Jurkat, Clone E6-1 (cell line): Measurements from ENCODE around the gene EGFR.

ENCODE experiments used
- DNase-seq: peaks from one replicate; pipeline ENCODE4 v3.0.0-alpha.2; 2011; ENCODE audit warnings: low read depth, low spot score
- H3K4me3 ChIP-seq: 2 replicates; pipeline ENCODE4 v1.5.1; 2011; ENCODE audit warnings: mild to moderate bottlenecking, low read length, control low read depth, moderate library complexity

Gene EGFR

GRCh38 chr7:55056068-55056467, 37.3 kb downstream of the EGFR start:
- no peak overlapping the region for H3K4me3 ChIP-seq

GRCh38 chr7:55056577-55057480, 38.0 kb downstream of the EGFR start:
- no peak overlapping the region for H3K4me3 ChIP-seq

More at GRCh38 chr7:55056068-55056467, 37.3 kb downstream of the EGFR start:
- no peak for DNase-seq

GRCh38 chr7:55058314-55058713, 39.5 kb downstream of the EGFR start:
- H3K4me3 ChIP-seq = no peak overlapping the region
- no peak for DNase-seq

More at GRCh38 chr7:55056577-55057480, 38.0 kb downstream of the EGFR start:
- DNase-seq = no peak

GRCh38 chr7:55059021-55059420, 40.2 kb downstream of the EGFR start:
- no peak overlapping the region for H3K4me3 ChIP-seq
- DNase-seq = no peak

- DNase-seq = no peak
- H3K4me3 ChIP-seq = no peak overlapping the region
Observed at GRCh38 chr7:55060085-55060484, 41.3 kb downstream of the EGFR start.

GRCh38 chr7:55060636-55061022, 41.8 kb downstream of the EGFR start:
- no peak overlapping the region for H3K4me3 ChIP-seq
- DNase-seq = no peak

GRCh38 chr7:55061726-55062499, 43.1 kb downstream of the EGFR start:
- no peak overlapping the region for H3K4me3 ChIP-seq
- no peak for DNase-seq

GRCh38 chr7:55063061-55063460, 44.2 kb downstream of the EGFR start:
- DNase-seq = no peak
- H3K4me3 ChIP-seq = no peak overlapping the region

GRCh38 chr7:55063633-55064032, 44.8 kb downstream of the EGFR start:
- no peak for DNase-seq
- H3K4me3 ChIP-seq = no peak overlapping the region

GRCh38 chr7:55065079-55065478, 46.3 kb downstream of the EGFR start:
- H3K4me3 ChIP-seq = no peak overlapping the region
- DNase-seq = no peak

GRCh38 chr7:55065511-55066229, 46.9 kb downstream of the EGFR start:
- no peak for DNase-seq
- no peak overlapping the region for H3K4me3 ChIP-seq

- no peak overlapping the region for H3K4me3 ChIP-seq
- no peak for DNase-seq
Observed at GRCh38 chr7:55066524-55066923, 47.7 kb downstream of the EGFR start.

GRCh38 chr7:55066938-55067337, 48.1 kb downstream of the EGFR start:
- DNase-seq = no peak
- no peak overlapping the region for H3K4me3 ChIP-seq

- no peak for DNase-seq
- no peak overlapping the region for H3K4me3 ChIP-seq
Observed at GRCh38 chr7:55067748-55068147, 48.9 kb downstream of the EGFR start.

- DNase-seq = no peak
- H3K4me3 ChIP-seq = no peak overlapping the region
Observed at GRCh38 chr7:55069271-55069792, 50.5 kb downstream of the EGFR start.

- H3K4me3 ChIP-seq = no peak overlapping the region
- DNase-seq = no peak
Observed at GRCh38 chr7:55070271-55070743, 51.5 kb downstream of the EGFR start.

- DNase-seq = no peak
- H3K4me3 ChIP-seq = no peak overlapping the region
Observed at GRCh38 chr7:55070854-55071253, 52.0 kb downstream of the EGFR start.

GRCh38 chr7:55071411-55072175, 52.8 kb downstream of the EGFR start:
- no peak overlapping the region for H3K4me3 ChIP-seq
- DNase-seq = no peak

GRCh38 chr7:55072251-55072650, 53.4 kb downstream of the EGFR start:
- no peak for DNase-seq
- H3K4me3 ChIP-seq = no peak overlapping the region
